GM12801 (cell line): ENCODE data around the gene KAT6B.

ENCODE experiments used
- CTCF ChIP-seq: IDR thresholded peaks from one replicate; pipeline ENCODE4 v1.5.1; 2011; ENCODE audit warnings: control low read depth; ENCODE audit not compliant: insufficient read length; ENCODE audit errors: extremely low read depth

The KAT6B gene

GRCh38 chr10:74962517-74962916, 136.1 kb downstream of the KAT6B start:
- TF ChIP-seq CTCF = no peak

- TF ChIP-seq CTCF = no peak
Measured at GRCh38 chr10:74963549-74963948, 137.1 kb downstream of the KAT6B start.

- no peak for TF ChIP-seq CTCF
Measured at GRCh38 chr10:74967911-74968666, 141.7 kb downstream of the KAT6B start.

GRCh38 chr10:74968667-74969061, 142.3 kb downstream of the KAT6B start:
- TF ChIP-seq CTCF = no peak

- TF ChIP-seq CTCF = no peak
Measured at GRCh38 chr10:74969093-74969492, 142.7 kb downstream of the KAT6B start.

- no peak for TF ChIP-seq CTCF
Measured at GRCh38 chr10:74969530-74969929, 143.1 kb downstream of the KAT6B start.

- TF ChIP-seq CTCF = no peak
Measured at GRCh38 chr10:74973741-74974392, 147.5 kb downstream of the KAT6B start.
